ENCODE measurements around the gene GPR12. TPM values are rescaled to one million over a fixed set of nuclear protein-coding genes. Genes with fewer than 3 reads are reported as not detected.

Gene GPR12
- 0.06 TPM for total RNA-seq

GRCh38 chr13:26759907-26760831 lies at the start of gene GPR12:
Gene GPR12, minus strand, starts transcription at chr13:26760786. Its CDS starts 959 bp downstream, at chr13:26759827.

Other genes starting within 250 kb of the GPR12 start
- gene WASF3, start 203.1 kb downstream of the GPR12 start, total RNA-seq, result 22.5 TPM

All from metanephros (tissue), 1 donor.